CD4-positive, alpha-beta T cell treated with Interferon alpha-2 for 1 hour (primary cell): ENCODE measurements around the gene ERCC3.
"Not testable (repeated sequence)": the region's sequence is repeated elsewhere in the genome, so short reads cannot be mapped to it uniquely, and the experiment has no call there.

ENCODE experiments used
- DNase-seq, 2 donors: peaks; one replicate each; pipeline ENCODE4 v3.0.0-alpha.2; 2020 to 2022

Gene ERCC3

GRCh38 chr2:127277028-127277427, 16.9 kb downstream of the ERCC3 start:
- no peak for DNase-seq

GRCh38 chr2:127275789-127276188, 18.2 kb downstream of the ERCC3 start:
- DNase-seq: no peak

GRCh38 chr2:127275356-127275755, 18.6 kb downstream of the ERCC3 start:
- no peak for DNase-seq

- no peak for DNase-seq
These were observed 23.3 kb downstream of the ERCC3 start for GRCh38 chr2:127270663-127271062.

- DNase-seq: no peak
These were observed 32.0 kb downstream of the ERCC3 start for GRCh38 chr2:127261804-127262406.

- no peak for DNase-seq
These were observed 34.6 kb downstream of the ERCC3 start for GRCh38 chr2:127259355-127259754.

- DNase-seq: no peak
These were observed 37.1 kb downstream of the ERCC3 start for GRCh38 chr2:127256866-127257265.

- no peak for DNase-seq
These were observed 37.6 kb downstream of the ERCC3 start for GRCh38 chr2:127256381-127256780.

- DNase-seq: no peak
These were observed 38.2 kb downstream of the ERCC3 start for GRCh38 chr2:127255721-127256120.

- DNase-seq: no peak
These were observed 38.8 kb downstream of the ERCC3 start for GRCh38 chr2:127255146-127255545.

- DNase-seq: no peak
These were observed 39.5 kb downstream of the ERCC3 start for GRCh38 chr2:127254386-127254981.

GRCh38 chr2:127241184-127241583, 52.8 kb downstream of the ERCC3 start:
- not testable (repeated sequence) for DNase-seq

- DNase-seq: no peak
These were observed 54.5 kb downstream of the ERCC3 start for GRCh38 chr2:127239395-127239794.

- DNase-seq: not testable (repeated sequence)
These were observed 56.2 kb downstream of the ERCC3 start for GRCh38 chr2:127237768-127238167.

- no peak for DNase-seq
These were observed 58.8 kb downstream of the ERCC3 start for GRCh38 chr2:127235082-127235702.

- DNase-seq: no peak
These were observed 60.2 kb downstream of the ERCC3 start for GRCh38 chr2:127233710-127234109.

GRCh38 chr2:127231130-127231865, 62.6 kb downstream of the ERCC3 start:
- DNase-seq: no peak

GRCh38 chr2:127229555-127229954, 64.4 kb downstream of the ERCC3 start:
- DNase-seq: no peak

- DNase-seq: no peak
These were observed 65.8 kb downstream of the ERCC3 start for GRCh38 chr2:127228102-127228501.

GRCh38 chr2:127227264-127227660, 66.7 kb downstream of the ERCC3 start:
- not testable (repeated sequence) for DNase-seq

GRCh38 chr2:127226520-127227263, 67.3 kb downstream of the ERCC3 start:
- no peak for DNase-seq

GRCh38 chr2:127226132-127226519, 67.8 kb downstream of the ERCC3 start:
- no peak for DNase-seq
